Measurements from ENCODE around the gene PPIB. TPM values are rescaled to one million over a fixed set of nuclear protein-coding genes. Genes with fewer than 3 reads are reported as not detected.

The PPIB gene
- total and polyA plus RNA-seq, 2 donors (not counting 1 experiment from before 2014, with no cell fraction given) = 108 to 176 TPM

- CTCF ChIA-PET = no interaction called here
- no peak for TF ChIP-seq CTCF (IDR thresholded peaks at IDR 0.05)
- TF ChIP-seq EZH2 (IDR thresholded peaks at IDR 0.05; ENCODE audit: borderline replicate concordance, insufficient read depth, low read depth, low read length, poor library complexity, severe bottlenecking) = no peak
- intact Hi-C loops (cut with micrococcal nuclease) = no loop called here
Measured at GRCh38 chr15:64187396-64188191, 24.8 kb upstream of the PPIB start.

More at GRCh38 chr15:64187396-64188191, 24.8 kb upstream of the PPIB start:
- Histone ChIP-seq H3K9me3 (ENCODE audit: control extremely low read depth in 1 of 3, control insufficient read depth in 2 of 3, insufficient read depth in 1 of 3, low read length in 2 of 3) (no peaks in the 10 kb centered on the region), H3K4me2 (replicated peaks; ENCODE audit: low read depth, low read length, poor library complexity, severe bottlenecking) (no peak overlapping the region), H3K4me3 (ENCODE audit: control extremely low read depth in 1 of 5, extremely low read depth in 1 of 5, insufficient read depth in 1 of 5, low read depth in 2 of 5, low read length in 4 of 5) (no peak overlapping the region), H3K9ac (ENCODE audit: low read length) (no peak overlapping the region), H3K36me3 (replicated peaks in 1 of 2; ENCODE audit: control extremely low read depth in 1 of 2, control insufficient read depth in 1 of 2, extremely low read depth in 1 of 2, insufficient read depth in 2 of 2, low read length in 1 of 2) (peaks cover 2 to 22% of the 10 kb centered on the region in 2 experiments), H3K27me3 (replicated peaks in 1 of 4; ENCODE audit: control extremely low read depth in 1 of 4, control insufficient read depth in 3 of 4, insufficient read depth in 4 of 4, low read length in 3 of 4) (no peaks in the 10 kb centered on the region), H3K79me2 (ENCODE audit: control insufficient read depth, insufficient read depth, low read length) (no peaks in the 10 kb centered on the region), H3K4me1 (ENCODE audit: control insufficient read depth in 2 of 2, insufficient read depth in 2 of 2, low read length in 2 of 2) (no peaks in the 10 kb centered on the region), H3K27ac (ENCODE audit: low read length in 2 of 2) (no peak overlapping the region), H4K20me1 (ENCODE audit: control insufficient read depth, insufficient read depth, low read length, poor library complexity, severe bottlenecking) (no peaks in the 10 kb centered on the region), H2AFZ (ENCODE audit: insufficient read depth, low read depth, low read length, poor library complexity, severe bottlenecking) (no peak overlapping the region)
- DNase-seq (no peak), ATAC-seq (ENCODE audit: low read depth) (no peak)
- Mint-ChIP-seq H3K27me3 (no peaks in the 10 kb centered on the region), H3K27ac (no peak overlapping the region), H3K4me1 (no peaks in the 10 kb centered on the region), H3K4me3 (no peak overlapping the region), H3K9me3 (ENCODE audit: insufficient read depth) (no peaks in the 10 kb centered on the region)
- POLR2A ChIA-PET = no interaction called here
- no CpG with 5 or more reads among the region's 2 CpGs for WGBS (ENCODE audit: insufficient coverage)

Measured in B cell (primary cell).